AG10803 (cell line): Measurements from ENCODE around the gene TNC.
A peak's percentile ranks its signal among the peaks of the same experiment; 100 is the strongest.

Experiments used
- DNase-seq: peaks from one replicate; pipeline ENCODE4 v3.0.0; 2010; ENCODE audit warnings: low read depth
- H3K4me3 ChIP-seq: 2 replicates; pipeline ENCODE4 v1.5.1; 2011; ENCODE audit warnings: mild to moderate bottlenecking, low read length, control low read depth
- TF ChIP-seq, protein P1 (sequence below): conservative IDR thresholded peaks from 2 replicates; pipeline ENCODE4 v1.5.1; 2011; ENCODE audit warnings: mild to moderate bottlenecking, low read length, control low read depth, inconsistent platforms

Gene TNC

GRCh38 chr9:115117999-115118878 lies at the start of gene TNC:
Gene TNC (minus strand): TSS chr9:115118157. CDS start chr9:115091018, 27,139 bp downstream.
- peak; percentile 90 for DNase-seq
- H3K4me3 ChIP-seq, result peak within 1 kb of the TSS; percentile 79
- TF ChIP-seq, protein P1, sequence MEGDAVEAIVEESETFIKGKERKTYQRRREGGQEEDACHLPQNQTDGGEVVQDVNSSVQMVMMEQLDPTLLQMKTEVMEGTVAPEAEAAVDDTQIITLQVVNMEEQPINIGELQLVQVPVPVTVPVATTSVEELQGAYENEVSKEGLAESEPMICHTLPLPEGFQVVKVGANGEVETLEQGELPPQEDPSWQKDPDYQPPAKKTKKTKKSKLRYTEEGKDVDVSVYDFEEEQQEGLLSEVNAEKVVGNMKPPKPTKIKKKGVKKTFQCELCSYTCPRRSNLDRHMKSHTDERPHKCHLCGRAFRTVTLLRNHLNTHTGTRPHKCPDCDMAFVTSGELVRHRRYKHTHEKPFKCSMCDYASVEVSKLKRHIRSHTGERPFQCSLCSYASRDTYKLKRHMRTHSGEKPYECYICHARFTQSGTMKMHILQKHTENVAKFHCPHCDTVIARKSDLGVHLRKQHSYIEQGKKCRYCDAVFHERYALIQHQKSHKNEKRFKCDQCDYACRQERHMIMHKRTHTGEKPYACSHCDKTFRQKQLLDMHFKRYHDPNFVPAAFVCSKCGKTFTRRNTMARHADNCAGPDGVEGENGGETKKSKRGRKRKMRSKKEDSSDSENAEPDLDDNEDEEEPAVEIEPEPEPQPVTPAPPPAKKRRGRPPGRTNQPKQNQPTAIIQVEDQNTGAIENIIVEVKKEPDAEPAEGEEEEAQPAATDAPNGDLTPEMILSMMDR, result 0 out of 2 replicates have a peak, but pooled peaks have one; percentile 7

- peak; percentile 88 for DNase-seq
- TF ChIP-seq, protein P1, result no peak
These were observed 49.2 kb upstream of the TNC start for GRCh38 chr9:115167175-115167574.

DNA sequence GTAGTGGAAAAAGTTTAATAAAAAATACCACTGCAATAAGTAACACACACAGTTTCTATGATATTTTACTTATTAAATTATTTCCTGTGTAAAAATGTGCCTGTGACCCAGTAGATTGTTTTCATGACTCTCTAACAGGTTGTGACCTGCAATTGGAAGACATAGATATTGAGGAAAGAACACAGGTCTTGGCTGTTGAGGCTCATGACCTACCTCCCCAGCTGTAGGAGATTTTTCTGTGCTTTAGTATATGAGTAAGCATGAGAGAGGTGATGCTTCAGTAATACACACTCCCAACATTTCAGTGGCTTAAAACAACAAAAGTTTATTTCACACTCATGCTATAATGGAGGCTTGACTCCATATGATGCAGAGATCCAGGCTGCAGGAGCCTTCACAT lies 47.3 kb upstream of the TNC start:
- no peak overlapping the region for H3K4me3 ChIP-seq
- TF ChIP-seq, protein P1, result no peak
- no peak for DNase-seq

More at GRCh38 chr9:115167175-115167574, 49.2 kb upstream of the TNC start:
- no peak overlapping the region for H3K4me3 ChIP-seq

- TF ChIP-seq, protein P1, result no peak
- H3K4me3 ChIP-seq, result no peak overlapping the region
- DNase-seq, result peak; percentile 57
These were observed 46.6 kb upstream of the TNC start for GRCh38 chr9:115164511-115164974.

DNA sequence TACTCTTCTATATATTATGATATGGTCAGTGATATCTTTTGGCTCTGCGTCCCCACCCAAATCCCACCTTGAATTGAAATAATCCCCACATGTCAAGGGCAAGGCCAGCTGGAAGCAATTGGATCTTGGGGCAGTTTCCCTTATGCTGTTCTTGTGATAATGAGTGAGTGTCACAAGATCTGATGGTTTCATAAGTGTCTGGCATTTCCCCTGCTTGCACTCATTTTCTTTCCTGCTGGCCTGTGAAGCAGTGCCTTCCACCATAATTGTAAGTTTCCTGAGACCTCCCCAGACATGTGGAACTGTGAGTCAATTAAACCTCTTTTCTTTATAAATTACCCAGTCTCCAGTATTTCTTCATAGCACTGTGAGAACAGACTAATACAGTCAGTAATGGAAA lies 45.0 kb upstream of the TNC start:
- TF ChIP-seq, protein P1, result no peak
- no peak overlapping the region for H3K4me3 ChIP-seq
- peak; percentile 70 for DNase-seq

GRCh38 chr9:115161446-115161845 lies 43.5 kb upstream of the TNC start:
- TF ChIP-seq, protein P1, result no peak
- no peak overlapping the region for H3K4me3 ChIP-seq
- no peak for DNase-seq
